IPS-20b (cell line): Measurements from ENCODE around the gene DNAJB4.
A peak's percentile ranks its signal among the peaks of the same experiment; 100 is the strongest.
"Not testable (repeated sequence)": the region's sequence is repeated elsewhere in the genome, so short reads cannot be mapped to it uniquely, and the experiment has no call there.

Experiments used
- H3K27ac ChIP-seq: one replicate; pipeline ENCODE4 v1.5.1; 2013; ENCODE audit warnings: low read length
- H3K27me3 ChIP-seq: 2 replicates; pipeline ENCODE4 v1.6.1; 2013; ENCODE audit warnings: mild to moderate bottlenecking, low read length, inconsistent platforms; ENCODE audit not compliant: insufficient read depth
- H3K36me3 ChIP-seq: 2 replicates; pipeline ENCODE4 v1.6.1; 2013; ENCODE audit warnings: low read depth, mild to moderate bottlenecking, inconsistent platforms, low read length, moderate library complexity; ENCODE audit not compliant: insufficient read depth
- H3K4me1 ChIP-seq: 2 replicates; pipeline ENCODE4 v1.6.1; 2013; ENCODE audit warnings: mild to moderate bottlenecking, control low read depth, inconsistent platforms, low read length, moderate library complexity; ENCODE audit not compliant: insufficient read depth
- H3K4me3 ChIP-seq: 2 replicates; pipeline ENCODE4 v1.5.1; 2013; ENCODE audit warnings: mild to moderate bottlenecking, low read length, inconsistent platforms
- H3K9ac ChIP-seq: 2 replicates; pipeline ENCODE4 v1.6.1; 2013; ENCODE audit warnings: low read depth, mild to moderate bottlenecking, inconsistent platforms, low read length, moderate library complexity
- H3K9me3 ChIP-seq: 2 replicates; pipeline ENCODE4 v1.6.1; 2013; ENCODE audit warnings: mild to moderate bottlenecking, low read depth, low read length, inconsistent platforms; ENCODE audit not compliant: insufficient read depth

The DNAJB4 gene

GRCh38 chr1:77977989-77978292 lies 26.8 kb upstream of the DNAJB4 start:
- peak overlapping the region; percentile 95 for H3K4me3 ChIP-seq
- no peaks in the 10 kb centered on the region for H3K27me3 ChIP-seq
- peaks cover 46% of the 10 kb centered on the region for H3K36me3 ChIP-seq
- H3K9ac ChIP-seq: peak overlapping the region; percentile 98
- H3K9me3 ChIP-seq: no peaks in the 10 kb centered on the region
- H3K4me1 ChIP-seq: peaks cover 12% of the 10 kb centered on the region; the same call in 1 of the 2 replicates
- H3K27ac ChIP-seq: peak overlapping the region; percentile 86

GRCh38 chr1:77978293-77978968 lies 26.3 kb upstream of the DNAJB4 start:
- peak overlapping the region; percentile 86 for H3K27ac ChIP-seq
- no peaks in the 10 kb centered on the region for H3K27me3 ChIP-seq
- H3K36me3 ChIP-seq: peaks cover 46% of the 10 kb centered on the region
- peak overlapping the region; percentile 98 for H3K9ac ChIP-seq
- no peaks in the 10 kb centered on the region for H3K9me3 ChIP-seq
- peaks cover 12% of the 10 kb centered on the region; the same call in 1 of the 2 replicates for H3K4me1 ChIP-seq
- peak overlapping the region; percentile 95 for H3K4me3 ChIP-seq

- Histone ChIP-seq H3K27ac (peak within 1 kb of the TSS; percentile 86), H3K4me1 (peaks cover 12% of the 10 kb centered on the region; the same call in 1 of the 2 replicates), H3K27me3 (no peaks in the 10 kb centered on the region), H3K36me3 (peaks cover 46% of the 10 kb centered on the region), H3K9ac (peak within 1 kb of the TSS; percentile 98), H3K9me3 (no peaks in the 10 kb centered on the region), H3K4me3 (peak within 1 kb of the TSS; percentile 95)
Observed at GRCh38 chr1:77978969-77979876, 25.5 kb upstream of the DNAJB4 start, which contains the start of gene FUBP1. Gene FUBP1, minus strand, starts transcription at chr1:77979072. Its CDS starts 68 bp downstream, at chr1:77979004.

GRCh38 chr1:77983352-77983996 lies 21.3 kb upstream of the DNAJB4 start:
- H3K36me3 ChIP-seq, H3K9ac ChIP-seq, H3K27ac ChIP-seq, H3K27me3 ChIP-seq, H3K4me3 ChIP-seq, H3K4me1 ChIP-seq, H3K9me3 ChIP-seq: not testable (repeated sequence)

GRCh38 chr1:77983997-77984355 lies 20.8 kb upstream of the DNAJB4 start:
- Histone ChIP-seq H3K27me3 (no peaks in the 10 kb centered on the region), H3K4me3 (no peak overlapping the region), H3K9ac (no peak overlapping the region), H3K4me1 (no peaks in the 10 kb centered on the region; the same call in 1 of the 2 replicates), H3K9me3 (no peaks in the 10 kb centered on the region), H3K36me3 (peaks cover 9% of the 10 kb centered on the region), H3K27ac (no peak overlapping the region)

- Histone ChIP-seq H3K27ac (no peak overlapping the region), H3K4me1 (peaks cover 3% of the 10 kb centered on the region; the same call in 1 of the 2 replicates), H3K36me3 (peaks cover 9% of the 10 kb centered on the region), H3K9me3 (no peaks in the 10 kb centered on the region), H3K9ac (no peak overlapping the region), H3K4me3 (no peak overlapping the region), H3K27me3 (no peaks in the 10 kb centered on the region)
Observed at GRCh38 chr1:77984629-77985028, 20.1 kb upstream of the DNAJB4 start.

GRCh38 chr1:77986810-77987209 lies 17.9 kb upstream of the DNAJB4 start:
- Histone ChIP-seq H3K9me3 (no peaks in the 10 kb centered on the region), H3K4me1 (peaks cover 4% of the 10 kb centered on the region; the same call in 1 of the 2 replicates), H3K36me3 (peaks cover 12% of the 10 kb centered on the region), H3K4me3 (no peak overlapping the region), H3K27ac (no peak overlapping the region), H3K27me3 (no peaks in the 10 kb centered on the region), H3K9ac (no peak overlapping the region)

GRCh38 chr1:77987919-77988318 lies 16.8 kb upstream of the DNAJB4 start:
- no peaks in the 10 kb centered on the region for H3K27me3 ChIP-seq
- H3K36me3 ChIP-seq: peaks cover 8% of the 10 kb centered on the region

GRCh38 chr1:77989744-77990143 lies 15.0 kb upstream of the DNAJB4 start:
- Histone ChIP-seq H3K4me1 (peaks cover 4% of the 10 kb centered on the region; the same call in 1 of the 2 replicates), H3K27me3 (no peaks in the 10 kb centered on the region), H3K9me3 (no peaks in the 10 kb centered on the region), H3K36me3 (peaks cover 15% of the 10 kb centered on the region), H3K9ac (no peak overlapping the region), H3K27ac (no peak overlapping the region), H3K4me3 (no peak overlapping the region)

More at GRCh38 chr1:77987919-77988318, 16.8 kb upstream of the DNAJB4 start:
- Histone ChIP-seq H3K9ac (no peak overlapping the region), H3K9me3 (no peaks in the 10 kb centered on the region), H3K4me3 (no peak overlapping the region), H3K4me1 (peaks cover 4% of the 10 kb centered on the region; the same call in 1 of the 2 replicates), H3K27ac (no peak overlapping the region)

GRCh38 chr1:77990629-77991204 lies 14.0 kb upstream of the DNAJB4 start:
- Histone ChIP-seq H3K4me3 (no peak overlapping the region), H3K4me1 (peaks cover 4% of the 10 kb centered on the region; the same call in 1 of the 2 replicates), H3K9ac (no peak overlapping the region), H3K36me3 (peaks cover 21% of the 10 kb centered on the region), H3K27me3 (no peaks in the 10 kb centered on the region), H3K27ac (no peak overlapping the region), H3K9me3 (no peaks in the 10 kb centered on the region)

GRCh38 chr1:77991638-77992037 lies 13.1 kb upstream of the DNAJB4 start:
- Histone ChIP-seq H3K27ac (no peak overlapping the region), H3K9me3 (no peaks in the 10 kb centered on the region), H3K27me3 (no peaks in the 10 kb centered on the region), H3K4me1 (peaks cover 4% of the 10 kb centered on the region; the same call in 1 of the 2 replicates), H3K4me3 (no peak overlapping the region), H3K9ac (no peak overlapping the region), H3K36me3 (peaks cover 21% of the 10 kb centered on the region)
